Endodermal cell (in vitro differentiated cells): ENCODE data around the gene RBCK1. TPM values are rescaled to one million over a fixed set of nuclear protein-coding genes. Genes with fewer than 3 reads are reported as not detected.

Source experiments
- DNase-seq: peaks from one replicate; pipeline ENCODE4 v3.0.0-alpha.2; 2017
- H3K27ac ChIP-seq: 2 replicates; pipeline ENCODE4 v1.5.1; 2013; ENCODE audit warnings: mild to moderate bottlenecking, low read depth, low read length, moderate library complexity
- H3K27me3 ChIP-seq: 2 replicates; pipeline ENCODE4 v1.6.1; 2013; ENCODE audit warnings: mild to moderate bottlenecking, low read length, moderate library complexity; ENCODE audit not compliant: insufficient read depth, control insufficient read depth, poor library complexity, severe bottlenecking
- H3K36me3 ChIP-seq: 2 replicates; pipeline ENCODE4 v1.7.0; 2013; ENCODE audit warnings: mild to moderate bottlenecking, low read length, moderate library complexity; ENCODE audit not compliant: control insufficient read depth, insufficient read depth
- H3K4me1 ChIP-seq: one replicate; pipeline ENCODE4 v1.7.0; 2013; ENCODE audit warnings: low read length; ENCODE audit not compliant: control insufficient read depth, insufficient read depth
- H3K4me3 ChIP-seq: 2 replicates; pipeline ENCODE4 v1.5.1; 2013; ENCODE audit warnings: mild to moderate bottlenecking, low read length, moderate library complexity
- H3K9ac ChIP-seq: 2 replicates; pipeline ENCODE4 v1.6.1; 2013; ENCODE audit warnings: mild to moderate bottlenecking, low read length, moderate library complexity; ENCODE audit not compliant: poor library complexity, severe bottlenecking; ENCODE audit errors: extremely low read depth
- H3K9me3 ChIP-seq: 2 replicates; pipeline ENCODE4 v1.6.1; 2013; ENCODE audit warnings: mild to moderate bottlenecking, low read length, moderate library complexity; ENCODE audit not compliant: control insufficient read depth
- H3K27ac Mint-ChIP-seq: 2 replicates; pipeline ENCODE4 v1.8.0; 2020; ENCODE audit warnings: mixed read lengths
- H3K27me3 Mint-ChIP-seq: 2 replicates; pipeline ENCODE4 v1.8.0; 2021; ENCODE audit warnings: mild to moderate bottlenecking, mixed read lengths; ENCODE audit not compliant: insufficient read depth
- H3K36me3 Mint-ChIP-seq: 2 replicates; pipeline ENCODE4 v1.8.0; 2020; ENCODE audit warnings: low read depth, mixed read lengths
- H3K4me1 Mint-ChIP-seq: 2 replicates; pipeline ENCODE4 v1.8.0; 2020; ENCODE audit warnings: mixed read lengths
- H3K4me3 Mint-ChIP-seq: 2 replicates; pipeline ENCODE4 v1.8.0; 2020; ENCODE audit warnings: mild to moderate bottlenecking, moderate library complexity, mixed read lengths
- H3K9me3 Mint-ChIP-seq: 2 replicates; pipeline ENCODE4 v1.8.0; 2020; ENCODE audit warnings: mild to moderate bottlenecking, mixed read lengths
- CTCF ChIP-seq: fragments of 200-600 bp; sonication (generic); conservative IDR thresholded peaks from 2 replicates; pipeline ENCODE4 v1.5.0; 2021; ENCODE audit warnings: antibody characterized with exemption, mild to moderate bottlenecking
- WGBS, 2 experiments: methylation state at CpG; one replicate each; pipeline versions ENCODE4 v1.1.5 to v1.1.7; 2013; ENCODE audit warnings: missing lambda C conversion rate in 2 of 2, mixed read lengths in 1 of 2; ENCODE audit not compliant: insufficient coverage in 1 of 2, insufficient read length in 1 of 2; 5-methylcytosine and 5-hydroxymethylcytosine counted together
- total RNA-seq, 2 donors: library from RNA; stranded (reverse); fragmentation: NEBNext Ultra II Directional in 1 of 2; extraction: Animal tissue kit (Norgen Biotek cat#: 25700) in 1 of 2; gene quantifications; 2 replicates in 1 of 2; 3 replicates in 1 of 2; pipeline ENCODE4 v1.2.1, GENCODE V29; 2021

RBCK1 gene
- total RNA-seq, 2 donors from 2014 or later = 61.7 to 63.7 TPM

- peaks cover 8% of the 10 kb centered on the region for H3K4me1 Mint-ChIP-seq
- WGBS, 2 experiments = 88 to 95% methylated on average over 5 of the region's 5 CpGs
- Histone ChIP-seq H3K9ac (no peak overlapping the region), H3K27ac (no peak overlapping the region), H3K4me1 (no peaks in the 10 kb centered on the region), H3K4me3 (no peak overlapping the region), H3K27me3 (no peaks in the 10 kb centered on the region), H3K36me3 (peaks cover 59% of the 10 kb centered on the region), H3K9me3 (no peaks in the 10 kb centered on the region)
- H3K4me3 Mint-ChIP-seq = no peak overlapping the region
- DNase-seq = no peak
- TF ChIP-seq CTCF = no peak
- no peaks in the 10 kb centered on the region for H3K27me3 Mint-ChIP-seq
- H3K9me3 Mint-ChIP-seq = no peaks in the 10 kb centered on the region
- H3K36me3 Mint-ChIP-seq = peaks cover 59% of the 10 kb centered on the region
- H3K27ac Mint-ChIP-seq = no peak overlapping the region
These were observed 28.4 kb downstream of the RBCK1 start for GRCh38 chr20:436476-436875.

- H3K27ac Mint-ChIP-seq = no peak overlapping the region
- H3K36me3 ChIP-seq = peaks cover 70% of the 10 kb centered on the region
- H3K9ac ChIP-seq = no peak overlapping the region
- TF ChIP-seq CTCF = no peak
- no peaks in the 10 kb centered on the region for H3K9me3 ChIP-seq
- no peak for DNase-seq
- no peaks in the 10 kb centered on the region for H3K27me3 Mint-ChIP-seq
- no peak overlapping the region for H3K4me3 Mint-ChIP-seq
- no peaks in the 10 kb centered on the region for H3K27me3 ChIP-seq
- peaks cover 69% of the 10 kb centered on the region for H3K36me3 Mint-ChIP-seq
- no peaks in the 10 kb centered on the region for H3K9me3 Mint-ChIP-seq
- no peak overlapping the region for H3K27ac ChIP-seq
- 92 to 100% methylated on average over 4 to 6 of the region's 6 CpGs for WGBS, 2 experiments
- no peak overlapping the region for H3K4me3 ChIP-seq
- no peaks in the 10 kb centered on the region for H3K4me1 ChIP-seq
- peaks cover 8% of the 10 kb centered on the region for H3K4me1 Mint-ChIP-seq
These were observed 29.8 kb downstream of the RBCK1 start for GRCh38 chr20:437787-438486.

GRCh38 chr20:438571-439469 lies 30.7 kb downstream of the RBCK1 start:
- no peak for TF ChIP-seq CTCF
- Mint-ChIP-seq H3K4me3 (no peak overlapping the region), H3K4me1 (peaks cover 8% of the 10 kb centered on the region), H3K27me3 (no peaks in the 10 kb centered on the region), H3K27ac (no peak overlapping the region), H3K36me3 (peaks cover 75% of the 10 kb centered on the region), H3K9me3 (no peaks in the 10 kb centered on the region)
- 93% methylated on average over 8 to 18 of the region's 18 CpGs for WGBS, 2 experiments
- H3K4me3 ChIP-seq = no peak overlapping the region
- no peak for DNase-seq
- H3K36me3 ChIP-seq = peaks cover 78% of the 10 kb centered on the region
- no peaks in the 10 kb centered on the region for H3K4me1 ChIP-seq
- H3K9ac ChIP-seq = no peak overlapping the region
- H3K27ac ChIP-seq = no peak overlapping the region
- H3K9me3 ChIP-seq = no peaks in the 10 kb centered on the region
- H3K27me3 ChIP-seq = no peaks in the 10 kb centered on the region
